ENCODE data around the gene SWAP70.
"Not testable (repeated sequence)": the region's sequence is repeated elsewhere in the genome, so short reads cannot be mapped to it uniquely, and the experiment has no call there.

The SWAP70 gene

GRCh38 chr11:9692691-9693090 is 28.8 kb downstream of the SWAP70 start:
- no peak for TF ChIP-seq CTCF (IDR thresholded peaks at IDR 0.05; ENCODE audit: low read depth, low read length)
- DNase-seq (ENCODE audit: extremely low read depth, low read depth) = no peak

- TF ChIP-seq CTCF (IDR thresholded peaks at IDR 0.05; ENCODE audit: low read depth, low read length) = no peak
- no peak for DNase-seq (ENCODE audit: extremely low read depth, low read depth)
These were observed 30.1 kb downstream of the SWAP70 start for GRCh38 chr11:9693801-9694553.

GRCh38 chr11:9695228-9695627 is 31.4 kb downstream of the SWAP70 start:
- not testable (repeated sequence) for DNase-seq (ENCODE audit: extremely low read depth, low read depth)

- TF ChIP-seq CTCF (IDR thresholded peaks at IDR 0.05; ENCODE audit: low read depth, low read length) = no peak
- no peak for DNase-seq (ENCODE audit: extremely low read depth, low read depth)
These were observed 33.9 kb downstream of the SWAP70 start for GRCh38 chr11:9697766-9698165.

GRCh38 chr11:9700105-9700801 is 36.4 kb downstream of the SWAP70 start:
- no peak for TF ChIP-seq CTCF (IDR thresholded peaks at IDR 0.05; ENCODE audit: low read depth, low read length)
- DNase-seq (ENCODE audit: extremely low read depth, low read depth) = no peak

- TF ChIP-seq CTCF (IDR thresholded peaks at IDR 0.05; ENCODE audit: low read depth, low read length) = no peak
- no peak for DNase-seq (ENCODE audit: extremely low read depth, low read depth)
These were observed 37.9 kb downstream of the SWAP70 start for GRCh38 chr11:9701799-9702198.

- TF ChIP-seq CTCF (IDR thresholded peaks at IDR 0.05; ENCODE audit: low read depth, low read length) = no peak
- DNase-seq (ENCODE audit: extremely low read depth, low read depth) = no peak
These were observed 39.4 kb downstream of the SWAP70 start for GRCh38 chr11:9703280-9703679.

All from AG09319 (cell line).